SK-N-SH (cell line): Measurements from ENCODE around the gene PWP1. TPM values are rescaled to one million over a fixed set of nuclear protein-coding genes. Genes with fewer than 3 reads are reported as not detected.

ENCODE experiments used
- CTCF ChIA-PET: fragments of 300-600, 350-600 bp; formaldehyde crosslinking; extraction: SDS; loops from one replicate; lab custom pipeline; 2021; lab: Yijun Ruan, JAX
- POLR2A ChIA-PET: fragments of 350-600 bp; sonication (Branson Sonifier 250); formaldehyde crosslinking; extraction: SDS; loops from one replicate; lab custom pipeline; 2020; ENCODE audit warnings: antibody characterized with exemption, inconsistent platforms; lab: Yijun Ruan, JAX
- DNase-seq: peaks from one replicate; pipeline ENCODE4 v3.0.0; 2012
- H2AFZ ChIP-seq: fragments of 200-600 bp; sonication (generic); 2 replicates; pipeline ENCODE4 v1.8.1; 2016; ENCODE audit warnings: antibody characterized with exemption, mild to moderate bottlenecking, low read depth
- H3F3A ChIP-seq: fragments of 200-600 bp; sonication (generic); replicated peaks from 2 replicates; pipeline ENCODE3; 2016; ENCODE audit warnings: antibody characterized with exemption, mild to moderate bottlenecking; ENCODE audit not compliant: insufficient read depth
- H3K27ac ChIP-seq, 2 experiments: fragments of 200-500 bp in 1 of 2; fragments of 200-600 bp in 1 of 2; sonication (Bioruptor generic) in 1 of 2; sonication (generic), shearing (Covaris generic) in 1 of 2; 2 replicates each; pipeline versions ENCODE4 v1.5.1 to v1.6.1; 2014 to 2016; ENCODE audit warnings: low read depth in 2 of 2, inconsistent platforms in 1 of 2, low read length in 1 of 2, mild to moderate bottlenecking in 1 of 2, mixed read lengths in 1 of 2
- H3K27me3 ChIP-seq: fragments of 200-600 bp; sonication (generic), shearing (Covaris generic); 2 replicates; pipeline ENCODE4 v1.6.1; 2016; ENCODE audit warnings: mixed run types; ENCODE audit not compliant: insufficient read depth
- H3K36me3 ChIP-seq, 2 experiments: fragments of 200-500 bp in 1 of 2; fragments of 200-600 bp in 1 of 2; sonication (Bioruptor generic) in 1 of 2; sonication (generic) in 1 of 2; replicated peaks in 1 of 2; 2 replicates each; pipeline versions ENCODE3 to v1.5.1; 2014 to 2016; ENCODE audit warnings: low read length in 1 of 2, mild to moderate bottlenecking in 1 of 2; ENCODE audit not compliant: insufficient read depth in 2 of 2, control insufficient read depth in 1 of 2
- H3K4me1 ChIP-seq, 2 experiments: fragments of 200-500 bp in 1 of 2; fragments of 200-600 bp in 1 of 2; sonication (Bioruptor generic) in 1 of 2; sonication (generic), shearing (Covaris generic) in 1 of 2; 2 replicates each; pipeline versions ENCODE4 v1.5.1 to v1.6.1; 2014 to 2016; ENCODE audit warnings: low read depth in 1 of 2, low read length in 1 of 2, mixed run types in 1 of 2; ENCODE audit not compliant: insufficient read depth in 2 of 2, control insufficient read depth in 1 of 2
- H3K4me2 ChIP-seq: fragments of 200-600 bp; sonication (generic), shearing (Covaris generic); 2 replicates; pipeline ENCODE4 v1.6.1; 2017; ENCODE audit warnings: mixed run types
- H3K4me3 ChIP-seq, 2 experiments: fragments of 200-500 bp in 1 of 2; fragments of 200-600 bp in 1 of 2; sonication (Bioruptor generic) in 1 of 2; sonication (generic), shearing (Covaris generic) in 1 of 2; 2 replicates each; pipeline versions ENCODE4 v1.5.1 to v1.8.1; 2014 to 2016; ENCODE audit warnings: low read depth in 2 of 2, inconsistent platforms in 1 of 2, low read length in 1 of 2, mild to moderate bottlenecking in 1 of 2, mixed read lengths in 1 of 2, moderate library complexity in 1 of 2
- H3K79me2 ChIP-seq: fragments of 200-600 bp; sonication (generic); 2 replicates; pipeline ENCODE4 v1.8.1; 2017; ENCODE audit warnings: mild to moderate bottlenecking; ENCODE audit not compliant: insufficient read depth
- H3K9ac ChIP-seq: fragments of 200-600 bp; sonication (generic); 2 replicates; pipeline ENCODE4 v1.6.1; 2017; ENCODE audit warnings: mixed run types
- H3K9me2 ChIP-seq: fragments of 200-600 bp; sonication (generic); 2 replicates; pipeline ENCODE4 v1.6.1; 2017; ENCODE audit warnings: mixed run types
- H3K9me3 ChIP-seq: fragments of 200-600 bp; sonication (generic); 2 replicates; pipeline ENCODE4 v1.6.1; 2017; ENCODE audit warnings: mixed run types, mild to moderate bottlenecking, moderate library complexity
- H4K20me1 ChIP-seq: fragments of 200-600 bp; sonication (generic); 2 replicates; pipeline ENCODE4 v1.6.1; 2017; ENCODE audit warnings: mild to moderate bottlenecking, mixed run types; ENCODE audit not compliant: insufficient read depth
- CHD2 ChIP-seq: fragments of 150-350 bp; IDR thresholded peaks from 2 replicates; pipeline ENCODE4 v1.6.1; 2018; ENCODE audit warnings: low read length; ENCODE audit not compliant: partially characterized antibody
- CTCF ChIP-seq: fragments of 200-600 bp; sonication (generic); IDR thresholded peaks from 2 replicates; pipeline ENCODE4 v1.6.1; 2017; ENCODE audit warnings: antibody characterized with exemption, mild to moderate bottlenecking, moderate library complexity
- EP300 ChIP-seq, 2 experiments: IDR thresholded peaks; 2 replicates each; pipeline versions ENCODE4 v1.4.0 to v1.6.1; 2012; ENCODE audit warnings: borderline replicate concordance in 1 of 2, low read depth in 1 of 2, low read length in 1 of 2
- EZH2phosphoT487 ChIP-seq: fragments of 200-600 bp; sonication (generic); IDR thresholded peaks from 2 replicates; pipeline ENCODE4 v1.6.1; 2017; ENCODE audit warnings: low read depth, mixed run types, mild to moderate bottlenecking, antibody characterized with exemption, moderate library complexity, borderline replicate concordance
- MAX ChIP-seq: IDR thresholded peaks from 2 replicates; pipeline ENCODE4 v1.4.0; 2012; ENCODE audit warnings: low read depth
- PBX3 ChIP-seq: IDR thresholded peaks from 2 replicates; pipeline ENCODE4; 2012
- POLR2AphosphoS5 ChIP-seq: IDR thresholded peaks from 2 replicates; pipeline ENCODE4 v1.6.1; 2012; ENCODE audit warnings: low read depth, low read length
- RCOR1 ChIP-seq: fragments of 150-350 bp; IDR thresholded peaks from 2 replicates; pipeline ENCODE4 v1.6.1; 2017; ENCODE audit warnings: antibody characterized with exemption, low read length
- SIN3A ChIP-seq: IDR thresholded peaks from 2 replicates; pipeline ENCODE4 v1.6.1; 2012; ENCODE audit warnings: low read depth, mild to moderate bottlenecking, low read length, moderate library complexity, borderline replicate concordance
- TEAD4 ChIP-seq: IDR thresholded peaks from 2 replicates; pipeline ENCODE4 v1.4.0; 2012; ENCODE audit warnings: mild to moderate bottlenecking, borderline replicate concordance; ENCODE audit not compliant: insufficient read depth
- USF1 ChIP-seq: IDR thresholded peaks from 2 replicates; pipeline ENCODE4 v1.4.0; 2012; ENCODE audit warnings: low read depth, borderline replicate concordance
- USF2 ChIP-seq: fragments of 150-350 bp; IDR thresholded peaks from 2 replicates; pipeline ENCODE4 v1.6.1; 2017; ENCODE audit warnings: antibody characterized with exemption, low read length, low read depth, borderline replicate concordance
- YY1 ChIP-seq: IDR thresholded peaks from 2 replicates; pipeline ENCODE4 v1.4.0; 2012; ENCODE audit warnings: low read depth, mild to moderate bottlenecking
- ZBTB33 ChIP-seq: IDR thresholded peaks from 2 replicates; pipeline ENCODE4 v1.4.0; 2012; ENCODE audit warnings: low read depth, borderline replicate concordance
- WGBS: methylation state at CpG from one replicate; pipeline ENCODE4 v1.1.6; 2017; ENCODE audit warnings: low lambda C conversion rate; 5-methylcytosine and 5-hydroxymethylcytosine counted together
- polyA plus RNA-seq, 3 experiments: library from polyadenylated mRNA; depleted of rRNA; stranded (reverse); fragments of >200 nt; gene quantifications; 2 replicates each; pipeline ENCODE4 v1.2.3, GENCODE V29; 2012

PWP1 gene
- polyA plus RNA-seq, 1 of the 3 experiments (the other 2 are of a cell fraction), result 129 TPM

GRCh38 chr12:107642240-107642639 is 43.4 kb upstream of the PWP1 start:
- Histone ChIP-seq H4K20me1 (no peaks in the 10 kb centered on the region), H3K9me2 (no peaks in the 10 kb centered on the region), H3K4me3 (no peak overlapping the region), H3K4me1 (peaks cover 0 to 13% of the 10 kb centered on the region in 2 experiments; a peak in 2 of 4 replicates), H3K36me3 (no peaks in the 10 kb centered on the region), H3K27ac (no peak overlapping the region), H3K9me3 (no peaks in the 10 kb centered on the region), H3F3A (no peaks in the 10 kb centered on the region), H3K4me2 (no peak overlapping the region), H3K79me2 (no peaks in the 10 kb centered on the region), H2AFZ (no peak overlapping the region), H3K27me3 (no peaks in the 10 kb centered on the region), H3K9ac (no peak overlapping the region)
- POLR2A ChIA-PET, result no interaction called here
- TF ChIP-seq EP300 (IDR thresholded peaks at IDR 0.05; ENCODE audit: borderline replicate concordance in 1 of 2, low read depth in 1 of 2, low read length in 1 of 2), result no peak
- TF ChIP-seq YY1, result no peak
- no peak for TF ChIP-seq USF2
- TF ChIP-seq EZH2phosphoT487, result no peak
- TF ChIP-seq MAX, result no peak
- TF ChIP-seq PBX3, result no peak
- no peak for TF ChIP-seq TEAD4
- no peak for TF ChIP-seq CTCF
- no peak for TF ChIP-seq SIN3A
- TF ChIP-seq USF1, result no peak
- no peak for TF ChIP-seq POLR2AphosphoS5
- no peak for TF ChIP-seq CHD2
- no peak for TF ChIP-seq ZBTB33
- no peak for TF ChIP-seq RCOR1
- no peak for DNase-seq
- CTCF ChIA-PET, result interaction anchor here (1.0 kb wide), 1 partner anchor 21 kb away, joined by 4 read pairs; no protein-coding TSS in a partner anchor
- WGBS, result 79% methylated on average over 3 of the region's 5 CpGs
